Cardiac fibroblast (primary cell): ENCODE results near the gene SUN2.

Experiments
- DNase-seq, 2 donors: peaks; one replicate each; pipeline versions ENCODE4 v3.0.0 to v3.0.0-alpha.2; 2010; ENCODE audit warnings: low read depth in 2 of 2
- H3K4me3 ChIP-seq, 2 donors: replicated peaks in 1 of 2; 1 replicate in 1 of 2; 2 replicates in 1 of 2; pipeline ENCODE4 v1.5.1; 2011; ENCODE audit warnings: low read depth in 2 of 2, low read length in 2 of 2, mild to moderate bottlenecking in 2 of 2, moderate library complexity in 1 of 2
- CTCF ChIP-seq: IDR thresholded peaks from one replicate; pipeline ENCODE4 v1.5.1; 2011; ENCODE audit warnings: low read depth, mild to moderate bottlenecking, low read length, inconsistent platforms

SUN2 gene

DNA sequence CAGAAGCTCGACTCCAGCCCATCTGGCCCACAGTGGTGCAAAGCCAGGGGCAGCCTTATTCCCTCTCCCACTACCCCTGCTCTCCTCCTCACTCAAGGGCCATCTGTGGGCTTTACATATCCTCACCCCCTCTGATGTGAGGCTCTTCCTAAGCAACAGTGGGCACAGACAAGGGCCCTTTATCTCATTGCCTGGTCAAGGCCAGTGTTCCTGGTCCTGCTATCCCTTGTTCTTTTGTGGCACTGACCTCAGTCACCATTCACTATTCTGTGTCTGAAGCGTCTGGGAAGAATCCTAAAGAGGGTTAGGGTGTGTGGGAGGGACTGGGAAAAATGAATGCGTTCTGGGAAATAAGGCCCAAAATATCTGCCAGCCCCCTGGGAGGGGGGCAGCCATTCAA, 30.8 kb upstream of the SUN2 start:
- no peak for DNase-seq
- no peak overlapping the region for H3K4me3 ChIP-seq
- TF ChIP-seq CTCF, result no peak

- no peak for TF ChIP-seq CTCF
- no peak overlapping the region for H3K4me3 ChIP-seq
- DNase-seq, result no peak
These were observed 29.1 kb upstream of the SUN2 start for GRCh38 chr22:38784856-38785255.

GRCh38 chr22:38784035-38784434, 28.2 kb upstream of the SUN2 start:
- no peak overlapping the region for H3K4me3 ChIP-seq
- no peak for DNase-seq
- TF ChIP-seq CTCF, result no peak

DNA sequence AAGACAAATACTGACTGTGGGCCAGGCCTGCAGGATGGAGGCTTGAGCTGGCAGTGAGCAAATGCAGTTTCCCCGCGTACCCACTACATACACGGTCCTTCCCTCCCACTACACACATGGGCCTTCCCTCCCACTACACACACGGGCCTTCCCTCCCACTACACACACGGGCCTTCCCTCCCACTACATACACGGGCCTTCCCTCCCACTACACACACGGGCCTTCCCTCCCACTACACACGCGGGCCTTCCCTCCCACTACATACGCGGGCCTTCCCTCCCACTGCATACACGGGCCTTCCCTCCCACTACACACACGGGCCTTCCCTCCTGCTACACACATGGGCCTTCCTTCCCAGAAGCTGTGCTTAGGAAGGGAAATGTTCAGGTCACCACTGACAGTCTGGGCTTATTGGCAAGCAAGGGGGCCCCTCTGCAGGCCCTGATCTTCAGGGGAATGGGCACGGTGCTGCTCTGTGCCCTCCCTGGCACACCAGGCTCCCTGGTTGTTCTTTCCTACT, 27.4 kb upstream of the SUN2 start:
- no peak for DNase-seq
- H3K4me3 ChIP-seq, result no peak overlapping the region
- TF ChIP-seq CTCF, result no peak

GRCh38 chr22:38782402-38783094, 26.8 kb upstream of the SUN2 start:
- no peak for TF ChIP-seq CTCF
- DNase-seq, result peak; percentile 72 to 75
- no peak overlapping the region for H3K4me3 ChIP-seq

- TF ChIP-seq CTCF, result no peak
- no peak for DNase-seq
- no peak overlapping the region for H3K4me3 ChIP-seq
These were observed 25.2 kb upstream of the SUN2 start for GRCh38 chr22:38781033-38781432.
